HEK293 (cell line): ENCODE data around the gene CA5A.

Experiments
- CTCF ChIP-seq: fragments of 450-650 bp; formaldehyde crosslinking; IDR thresholded peaks from 2 replicates; pipeline ENCODE4 v1.5.1; 2016; ENCODE audit warnings: missing biosample characterization, missing genetic modification characterization
- PATZ1 ChIP-seq: fragments of 450-650 bp; formaldehyde crosslinking; IDR thresholded peaks from 2 replicates; pipeline ENCODE4 v1.5.1; 2016; ENCODE audit warnings: missing biosample characterization, missing genetic modification characterization
- PBX3 ChIP-seq: sonication (generic); formaldehyde crosslinking; IDR thresholded peaks from 2 replicates; pipeline ENCODE4 v1.8.1; 2022; ENCODE audit warnings: mild to moderate bottlenecking, moderate library complexity, missing genetic modification reagents
- PRDM1 ChIP-seq: fragments of 450-650 bp; formaldehyde crosslinking; IDR thresholded peaks from 2 replicates; pipeline ENCODE4; 2016; ENCODE audit warnings: missing biosample characterization, missing genetic modification characterization
- RBAK ChIP-seq: fragments of 450-650 bp; formaldehyde crosslinking; IDR thresholded peaks from 2 replicates; pipeline ENCODE4 v1.5.1; 2016; ENCODE audit warnings: missing biosample characterization, missing genetic modification characterization
- ZNF280D ChIP-seq: fragments of 450-650 bp; formaldehyde crosslinking; IDR thresholded peaks from 2 replicates; pipeline ENCODE4 v1.5.1; 2016; ENCODE audit warnings: missing biosample characterization, missing genetic modification characterization
- ZNF302 ChIP-seq: fragments of 450-650 bp; formaldehyde crosslinking; IDR thresholded peaks from 2 replicates; pipeline ENCODE4 v1.5.1; 2016; ENCODE audit warnings: missing biosample characterization, missing genetic modification characterization, low read depth
- ZNF423 ChIP-seq: fragments of 450-650 bp; formaldehyde crosslinking; IDR thresholded peaks from 2 replicates; pipeline ENCODE4 v1.5.1; 2016; ENCODE audit warnings: missing biosample characterization, missing genetic modification characterization
- ZNF639 ChIP-seq: fragments of 450-650 bp; formaldehyde crosslinking; IDR thresholded peaks from 2 replicates; pipeline ENCODE4 v1.5.1; 2016; ENCODE audit warnings: missing biosample characterization, missing genetic modification characterization
- ZSCAN5A ChIP-seq: fragments of 450-650 bp; formaldehyde crosslinking; IDR thresholded peaks from 2 replicates; pipeline ENCODE4 v1.5.1; 2016; ENCODE audit warnings: missing biosample characterization, missing genetic modification characterization

- TF ChIP-seq ZNF639 (no peak), CTCF (tag by site-specific recombination) (no peak), PBX3 (no peak), PRDM1 (tag by site-specific recombination) (no peak), ZSCAN5A (no peak), ZNF302 (tag by site-specific recombination) (no peak), ZNF423 (no peak), PATZ1 (tag by site-specific recombination) (no peak), RBAK (no peak), ZNF280D (no peak)
Measured at GRCh38 chr16:87878704-87879103, 57.6 kb downstream of the CA5A start.
